DND-41 (cell line): ENCODE results near the gene SLC25A39.

Experiments used
- ATAC-seq: fragments of 200-7000 bp; cut with Tn5 transposase; 3 replicates; pipeline ENCODE4 v1.9.1; 2021; ENCODE audit warnings: low read depth; ENCODE audit not compliant: insufficient read depth
- DNase-seq: peaks from one replicate; pipeline ENCODE4 v3.0.0-alpha.2; 2020
- H2AFZ ChIP-seq: 2 replicates; pipeline ENCODE4 v1.6.0; 2012; ENCODE audit warnings: low read depth, low read length
- H3K27ac ChIP-seq: 2 replicates; pipeline ENCODE4 v1.5.1; 2012; ENCODE audit warnings: low read length, inconsistent platforms
- H3K27me3 ChIP-seq: fragments of 200-600 bp; sonication (generic); 2 replicates; pipeline ENCODE4 v1.6.0; 2012; ENCODE audit warnings: low read length, mild to moderate bottlenecking, inconsistent platforms; ENCODE audit not compliant: insufficient read depth, poor library complexity
- H3K36me3 ChIP-seq: 2 replicates; pipeline ENCODE4 v1.5.1; 2012; ENCODE audit warnings: low read length, inconsistent platforms; ENCODE audit not compliant: insufficient read depth
- H3K4me1 ChIP-seq: 2 replicates; pipeline ENCODE4 v1.5.1; 2012; ENCODE audit warnings: mild to moderate bottlenecking, low read length; ENCODE audit not compliant: insufficient read depth
- H3K4me2 ChIP-seq: 2 replicates; pipeline ENCODE4 v1.6.0; 2012; ENCODE audit warnings: mild to moderate bottlenecking, moderate library complexity, low read length, inconsistent platforms; ENCODE audit not compliant: insufficient read depth
- H3K4me3 ChIP-seq, 2 experiments: fragments of 200-600 bp in 1 of 2; shearing (Covaris generic) in 1 of 2; 2 replicates each; pipeline ENCODE4 v1.5.1; 2012 to 2016; ENCODE audit warnings: inconsistent platforms in 2 of 2, low read length in 2 of 2, mild to moderate bottlenecking in 2 of 2, low read depth in 1 of 2, moderate library complexity in 1 of 2
- H3K79me2 ChIP-seq: 2 replicates; pipeline ENCODE4 v1.6.0; 2012; ENCODE audit warnings: low read length, inconsistent platforms; ENCODE audit not compliant: insufficient read depth
- H3K9ac ChIP-seq: 2 replicates; pipeline ENCODE4 v1.6.0; 2012; ENCODE audit warnings: low read depth, mild to moderate bottlenecking, inconsistent platforms, low read length, moderate library complexity
- H3K9me3 ChIP-seq: 2 replicates; pipeline ENCODE4 v1.5.1; 2012; ENCODE audit warnings: low read length, moderate library complexity, mild to moderate bottlenecking, inconsistent platforms; ENCODE audit not compliant: insufficient read depth, severe bottlenecking
- H4K20me1 ChIP-seq: 2 replicates; pipeline ENCODE4 v1.6.0; 2012; ENCODE audit warnings: low read length; ENCODE audit not compliant: insufficient read depth
- EZH2 ChIP-seq: IDR thresholded peaks from 3 replicates; pipeline ENCODE4 v1.6.1; 2012; ENCODE audit warnings: borderline replicate concordance, low read depth, mild to moderate bottlenecking, moderate library complexity, low read length, inconsistent platforms; ENCODE audit not compliant: severe bottlenecking
- TF ChIP-seq, protein P1 (sequence below): IDR thresholded peaks from 2 replicates; pipeline ENCODE4 v1.5.1; 2012; ENCODE audit warnings: borderline replicate concordance, low read length, moderate library complexity, mild to moderate bottlenecking; ENCODE audit not compliant: poor library complexity, severe bottlenecking; ENCODE audit errors: extremely low read depth

The SLC25A39 gene

DNA sequence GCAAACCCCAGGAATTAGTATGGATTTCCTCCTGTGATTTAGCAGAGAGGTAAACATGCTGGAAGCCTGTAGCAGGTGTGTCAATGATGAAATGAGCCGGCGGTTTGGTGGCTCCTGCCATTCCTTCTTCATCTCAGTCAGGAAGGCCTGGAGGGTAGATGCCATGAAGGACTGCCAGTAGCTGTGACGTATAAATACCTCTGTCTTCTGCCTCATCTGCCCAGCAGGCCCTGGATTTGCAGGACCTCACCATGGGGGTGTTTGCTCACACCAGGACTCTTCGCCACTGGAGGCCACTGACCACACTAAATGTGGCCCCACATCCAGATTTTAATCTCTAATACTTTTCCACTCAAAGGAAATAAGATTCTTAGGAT lies 40.6 kb downstream of the SLC25A39 start:
- Histone ChIP-seq H3K36me3 (no peaks in the 10 kb centered on the region), H2AFZ (no peak overlapping the region), H3K27me3 (no peaks in the 10 kb centered on the region), H3K4me1 (no peaks in the 10 kb centered on the region), H3K9ac (no peak overlapping the region), H3K9me3 (no peaks in the 10 kb centered on the region), H3K4me2 (no peak overlapping the region), H4K20me1 (no peaks in the 10 kb centered on the region), H3K79me2 (no peaks in the 10 kb centered on the region), H3K27ac (no peak overlapping the region), H3K4me3 (no peak overlapping the region)
- DNase-seq (no peak), ATAC-seq (no peak)
- TF ChIP-seq, protein P1, sequence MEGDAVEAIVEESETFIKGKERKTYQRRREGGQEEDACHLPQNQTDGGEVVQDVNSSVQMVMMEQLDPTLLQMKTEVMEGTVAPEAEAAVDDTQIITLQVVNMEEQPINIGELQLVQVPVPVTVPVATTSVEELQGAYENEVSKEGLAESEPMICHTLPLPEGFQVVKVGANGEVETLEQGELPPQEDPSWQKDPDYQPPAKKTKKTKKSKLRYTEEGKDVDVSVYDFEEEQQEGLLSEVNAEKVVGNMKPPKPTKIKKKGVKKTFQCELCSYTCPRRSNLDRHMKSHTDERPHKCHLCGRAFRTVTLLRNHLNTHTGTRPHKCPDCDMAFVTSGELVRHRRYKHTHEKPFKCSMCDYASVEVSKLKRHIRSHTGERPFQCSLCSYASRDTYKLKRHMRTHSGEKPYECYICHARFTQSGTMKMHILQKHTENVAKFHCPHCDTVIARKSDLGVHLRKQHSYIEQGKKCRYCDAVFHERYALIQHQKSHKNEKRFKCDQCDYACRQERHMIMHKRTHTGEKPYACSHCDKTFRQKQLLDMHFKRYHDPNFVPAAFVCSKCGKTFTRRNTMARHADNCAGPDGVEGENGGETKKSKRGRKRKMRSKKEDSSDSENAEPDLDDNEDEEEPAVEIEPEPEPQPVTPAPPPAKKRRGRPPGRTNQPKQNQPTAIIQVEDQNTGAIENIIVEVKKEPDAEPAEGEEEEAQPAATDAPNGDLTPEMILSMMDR: no peak
- TF ChIP-seq EZH2: no peak

DNA sequence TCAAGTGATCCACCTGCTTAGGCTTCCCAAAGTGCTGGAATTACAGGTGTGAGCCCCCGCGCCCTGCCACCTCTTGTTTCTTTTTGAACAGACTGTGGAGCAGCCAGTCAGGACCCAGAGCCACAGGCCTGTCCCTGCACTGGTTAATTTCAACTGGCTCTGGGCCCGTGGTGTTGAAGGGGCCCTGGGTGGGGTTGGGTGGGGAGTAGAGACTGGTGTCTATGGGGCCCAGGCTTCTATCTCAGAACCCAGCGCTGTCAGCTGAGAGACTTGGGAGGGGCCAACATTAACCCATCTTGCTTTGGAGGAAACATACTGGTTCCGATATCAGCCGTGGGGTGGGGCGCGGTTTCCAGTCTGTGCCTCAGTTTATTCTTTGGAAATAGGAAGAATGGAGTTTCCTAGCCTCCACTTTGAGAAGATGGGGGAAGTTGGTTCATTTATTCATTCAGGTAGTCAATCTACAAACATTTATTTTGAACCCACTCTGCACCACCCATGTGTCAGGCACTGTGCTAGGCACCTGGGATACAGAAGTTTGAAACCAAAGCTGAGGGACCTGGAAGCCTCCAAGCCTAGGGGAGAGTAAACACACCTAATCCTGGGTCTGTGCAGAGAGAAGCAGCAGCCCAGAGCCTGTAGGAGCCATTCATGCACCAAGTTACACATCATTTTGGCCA lies 41.1 kb downstream of the SLC25A39 start:
- Histone ChIP-seq H3K79me2 (no peaks in the 10 kb centered on the region), H3K4me3 (no peak overlapping the region), H3K9ac (no peak overlapping the region), H3K4me2 (no peak overlapping the region), H3K36me3 (no peaks in the 10 kb centered on the region), H2AFZ (no peak overlapping the region), H3K27ac (no peak overlapping the region), H3K9me3 (no peaks in the 10 kb centered on the region), H4K20me1 (no peaks in the 10 kb centered on the region), H3K27me3 (no peaks in the 10 kb centered on the region), H3K4me1 (no peaks in the 10 kb centered on the region)
- no peak for ATAC-seq
- TF ChIP-seq, protein P1: no peak
- TF ChIP-seq EZH2: no peak
- no peak for DNase-seq

DNA sequence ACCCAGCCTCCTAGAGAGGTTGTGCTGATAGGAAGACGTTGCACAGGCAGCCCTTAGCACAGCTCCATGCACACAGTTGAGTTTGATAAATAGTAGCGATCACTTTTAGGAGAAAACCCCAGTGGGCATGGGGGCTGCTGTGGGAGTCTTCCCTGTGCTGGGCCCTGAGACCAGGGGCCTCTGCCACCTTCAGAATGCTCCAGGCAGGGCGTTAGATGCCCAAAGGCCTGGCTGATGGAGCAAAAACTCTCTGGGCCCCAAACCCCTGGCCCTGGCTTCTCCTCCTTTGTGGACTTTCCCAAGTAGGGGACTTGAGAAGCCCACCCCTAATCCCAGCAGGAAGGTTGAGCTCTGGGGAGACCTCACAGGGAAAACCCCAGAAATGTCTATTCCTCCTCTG lies 42.4 kb downstream of the SLC25A39 start:
- no peaks in the 10 kb centered on the region for H3K4me1 ChIP-seq
- H3K27me3 ChIP-seq: peaks cover 8% of the 10 kb centered on the region
- H3K9me3 ChIP-seq: no peaks in the 10 kb centered on the region
- no peak overlapping the region for H3K4me2 ChIP-seq
- H2AFZ ChIP-seq: no peak overlapping the region
- TF ChIP-seq, protein P1: no peak
- no peak for TF ChIP-seq EZH2
- no peaks in the 10 kb centered on the region for H3K36me3 ChIP-seq
- H3K79me2 ChIP-seq: no peaks in the 10 kb centered on the region
- H3K4me3 ChIP-seq: no peak overlapping the region
- ATAC-seq (no peak), DNase-seq (no peak)
- H3K9ac ChIP-seq: no peak overlapping the region
- no peak overlapping the region for H3K27ac ChIP-seq
- H4K20me1 ChIP-seq: no peaks in the 10 kb centered on the region

GRCh38 chr17:44281570-44281969 lies 43.1 kb downstream of the SLC25A39 start:
- ATAC-seq (no peak), DNase-seq (no peak)
- TF ChIP-seq, protein P1: no peak
- no peak for TF ChIP-seq EZH2
- H3K9me3 ChIP-seq: no peaks in the 10 kb centered on the region
- H3K4me2 ChIP-seq: no peak overlapping the region
- H4K20me1 ChIP-seq: no peaks in the 10 kb centered on the region
- peaks cover 11% of the 10 kb centered on the region for H3K27me3 ChIP-seq
- H3K4me1 ChIP-seq: no peaks in the 10 kb centered on the region
- no peaks in the 10 kb centered on the region for H3K36me3 ChIP-seq
- H3K9ac ChIP-seq: no peak overlapping the region
- no peak overlapping the region for H3K4me3 ChIP-seq
- no peak overlapping the region for H2AFZ ChIP-seq
- H3K27ac ChIP-seq: no peak overlapping the region
- H3K79me2 ChIP-seq: no peaks in the 10 kb centered on the region
